Suprapubic skin (tissue), 4 donors: ENCODE results near the gene ITPR2. TPM values are rescaled to one million over a fixed set of nuclear protein-coding genes. Genes with fewer than 3 reads are reported as not detected.

ENCODE experiments used
- DNase-seq, 2 donors: peaks; one replicate each; pipeline ENCODE4 v3.0.0-alpha.2; 2019; ENCODE audit warnings: low spot score in 2 of 2
- H3K27ac ChIP-seq: fragments of 200-600 bp; sonication (generic); one replicate; pipeline ENCODE4 v1.5.1; 2019
- H3K27me3 ChIP-seq: fragments of 200-600 bp; sonication (generic); one replicate; pipeline ENCODE4 v1.5.1; 2019
- H3K36me3 ChIP-seq: fragments of 200-600 bp; sonication (generic); one replicate; pipeline ENCODE4 v1.5.1; 2019
- H3K4me1 ChIP-seq: fragments of 200-600 bp; sonication (generic); one replicate; pipeline ENCODE4 v1.5.1; 2019
- H3K4me3 ChIP-seq: fragments of 200-600 bp; sonication (generic); one replicate; pipeline ENCODE4 v1.5.1; 2019; ENCODE audit warnings: mild to moderate bottlenecking
- H3K9me3 ChIP-seq: fragments of 200-600 bp; sonication (generic); one replicate; pipeline ENCODE4 v1.5.1; 2019
- CTCF ChIP-seq, 2 donors: fragments of 200-600 bp in 1 of 2; fragments of 450-650 bp in 1 of 2; sonication (generic) in 1 of 2; IDR thresholded peaks; one replicate each; pipeline ENCODE4 v1.5.1; 2016 to 2019; ENCODE audit warnings: antibody characterized with exemption in 2 of 2, mild to moderate bottlenecking in 1 of 2, moderate library complexity in 1 of 2
- EP300 ChIP-seq: sonication (generic); formaldehyde crosslinking; IDR thresholded peaks from one replicate; pipeline ENCODE4 v1.6.1; 2017; ENCODE audit warnings: antibody characterized with exemption
- POLR2A ChIP-seq, 2 donors: fragments of 450-650 bp; IDR thresholded peaks; one replicate each; pipeline ENCODE4 v1.6.1; 2017; ENCODE audit warnings: antibody characterized with exemption in 2 of 2, mild to moderate bottlenecking in 2 of 2, moderate library complexity in 2 of 2
- POLR2AphosphoS5 ChIP-seq, 3 donors: sonication (generic); formaldehyde crosslinking; IDR thresholded peaks; one replicate each; pipeline ENCODE4 v1.6.1; 2017; ENCODE audit warnings: antibody characterized with exemption in 3 of 3
- WGBS: methylation state at CpG from one replicate; pipeline ENCODE4 v1.1.5; 2018; 5-methylcytosine and 5-hydroxymethylcytosine counted together
- total RNA-seq, 4 donors: library from RNA; depleted of rRNA; stranded (reverse); fragments of >200 nt; gene quantifications; one replicate each; pipeline ENCODE4 v1.1.0, GENCODE V29; 2016

Gene ITPR2
- total RNA-seq, 4 donors from 2014 or later: 59.6 to 159 (median 72.1) TPM

- H3K36me3 ChIP-seq: no peaks in the 10 kb centered on the region
- H3K27me3 ChIP-seq: no peaks in the 10 kb centered on the region
- 85% methylated on average over 2 of the region's 2 CpGs for WGBS
- TF ChIP-seq POLR2AphosphoS5 (IDR thresholded peaks at IDR 0.05): no peak
- no peak for TF ChIP-seq POLR2A (IDR thresholded peaks at IDR 0.05)
- no peak for TF ChIP-seq CTCF (IDR thresholded peaks at IDR 0.05)
- no peak for TF ChIP-seq EP300
- H3K27ac ChIP-seq: no peak overlapping the region
- DNase-seq: no peak
- H3K9me3 ChIP-seq: no peaks in the 10 kb centered on the region
- H3K4me1 ChIP-seq: no peaks in the 10 kb centered on the region
- H3K4me3 ChIP-seq: no peak overlapping the region
Measured at GRCh38 chr12:26636710-26637328, 196.2 kb downstream of the ITPR2 start.

GRCh38 chr12:26633591-26634210 lies 199.3 kb downstream of the ITPR2 start:
- no peaks in the 10 kb centered on the region for H3K27me3 ChIP-seq
- no peaks in the 10 kb centered on the region for H3K4me1 ChIP-seq
- H3K36me3 ChIP-seq: peaks cover 9% of the 10 kb centered on the region
- TF ChIP-seq POLR2AphosphoS5 (IDR thresholded peaks at IDR 0.05): no peak
- TF ChIP-seq CTCF (IDR thresholded peaks at IDR 0.05): no peak
- TF ChIP-seq EP300: no peak
- TF ChIP-seq POLR2A (IDR thresholded peaks at IDR 0.05): no peak
- no peaks in the 10 kb centered on the region for H3K9me3 ChIP-seq
- H3K27ac ChIP-seq: no peak overlapping the region
- H3K4me3 ChIP-seq: no peak overlapping the region
- no peak for DNase-seq
- 62% methylated on average over 5 of the region's 5 CpGs for WGBS

GRCh38 chr12:26632756-26633155 lies 200.2 kb downstream of the ITPR2 start:
- peaks cover 16% of the 10 kb centered on the region for H3K36me3 ChIP-seq
- DNase-seq: no peak
- no peaks in the 10 kb centered on the region for H3K4me1 ChIP-seq
- TF ChIP-seq EP300 (no peak), CTCF (IDR thresholded peaks at IDR 0.05) (no peak), POLR2A (IDR thresholded peaks at IDR 0.05) (no peak)
- no peak overlapping the region for H3K4me3 ChIP-seq
- 90% methylated on average over 6 of the region's 6 CpGs for WGBS
- H3K27ac ChIP-seq: no peak overlapping the region
- H3K9me3 ChIP-seq: no peaks in the 10 kb centered on the region
- no peaks in the 10 kb centered on the region for H3K27me3 ChIP-seq

- H3K36me3 ChIP-seq: peaks cover 22% of the 10 kb centered on the region
- H3K4me1 ChIP-seq: no peaks in the 10 kb centered on the region
- TF ChIP-seq POLR2AphosphoS5 (IDR thresholded peaks at IDR 0.05) (no peak), POLR2A (IDR thresholded peaks at IDR 0.05) (no peak), EP300 (no peak), CTCF (IDR thresholded peaks at IDR 0.05) (no peak)
- H3K27me3 ChIP-seq: no peaks in the 10 kb centered on the region
- H3K27ac ChIP-seq: no peak overlapping the region
- no peak overlapping the region for H3K4me3 ChIP-seq
- no peaks in the 10 kb centered on the region for H3K9me3 ChIP-seq
- 92% methylated on average over 6 of the region's 6 CpGs for WGBS
- DNase-seq: no peak
Measured at GRCh38 chr12:26631846-26632245, 201.1 kb downstream of the ITPR2 start.

- TF ChIP-seq EP300: no peak
- no peak for TF ChIP-seq POLR2AphosphoS5 (IDR thresholded peaks at IDR 0.05)
- TF ChIP-seq CTCF (IDR thresholded peaks at IDR 0.05): no peak
- no peak for TF ChIP-seq POLR2A (IDR thresholded peaks at IDR 0.05)
Measured at GRCh38 chr12:26630546-26631027, 202.4 kb downstream of the ITPR2 start.

More at GRCh38 chr12:26630546-26631027, 202.4 kb downstream of the ITPR2 start:
- Histone ChIP-seq H3K4me3 (no peak overlapping the region), H3K27ac (no peak overlapping the region), H3K9me3 (no peaks in the 10 kb centered on the region), H3K36me3 (peaks cover 27% of the 10 kb centered on the region), H3K27me3 (no peaks in the 10 kb centered on the region), H3K4me1 (no peaks in the 10 kb centered on the region)
- 76% methylated on average over 10 of the region's 10 CpGs for WGBS
- no peak for DNase-seq
